Femur (tissue), 1 donor: ENCODE measurements around the gene OCEL1.
A peak's percentile ranks its signal among the peaks of the same experiment; 100 is the strongest.
"Not testable (repeated sequence)": the region's sequence is repeated elsewhere in the genome, so short reads cannot be mapped to it uniquely, and the experiment has no call there.

Source experiments
- DNase-seq: peaks from one replicate; pipeline ENCODE4 v3.0.0-alpha.2; 2017

The OCEL1 gene

DNA sequence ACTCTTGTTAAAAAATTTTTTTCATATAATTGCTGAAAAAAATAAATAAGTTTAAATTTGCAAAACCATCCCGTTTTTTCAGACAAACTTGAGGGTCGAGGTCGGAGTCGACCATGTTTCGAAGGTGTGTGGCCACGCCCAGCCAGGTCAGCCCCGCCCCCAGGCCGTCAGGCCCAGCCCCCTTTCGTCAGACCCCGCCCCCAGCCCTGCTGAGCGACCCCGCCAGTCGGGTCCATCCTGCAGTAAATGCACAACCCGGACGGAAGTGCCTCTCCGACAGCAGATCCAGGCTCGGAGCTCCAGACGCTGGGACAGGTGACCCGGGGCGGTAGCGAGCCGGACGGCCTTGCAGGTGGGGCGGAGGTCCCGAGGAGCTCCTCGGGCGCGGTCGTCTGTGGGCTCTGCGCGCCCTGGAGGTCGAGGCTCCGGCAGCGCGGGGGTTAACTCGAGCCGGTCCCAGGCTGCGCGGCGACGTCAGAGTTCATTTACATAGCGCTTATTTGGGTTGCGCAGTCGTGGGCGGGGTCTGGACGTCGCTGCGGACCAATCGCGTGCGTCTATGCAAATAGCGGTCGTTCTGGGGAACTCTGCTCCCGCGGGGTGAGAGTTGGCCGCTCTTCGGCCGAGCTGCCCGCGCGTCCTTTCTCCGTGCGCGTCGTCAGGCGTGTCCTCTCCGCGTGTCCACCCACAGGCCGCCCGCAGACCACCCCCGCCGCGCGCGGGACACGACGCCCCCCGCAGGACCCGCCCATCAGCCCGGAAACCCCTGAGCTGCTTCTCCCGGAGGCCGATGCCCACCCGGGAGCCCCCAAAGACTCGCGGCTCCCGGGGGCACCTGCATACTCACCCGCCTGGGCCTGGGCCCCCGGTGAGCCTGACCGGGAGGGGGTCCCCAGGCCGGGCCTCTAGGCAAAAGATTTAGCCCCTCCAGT lies at the start of gene OCEL1:
TSS of gene OCEL1 (plus strand) at position 225 of the 932 bp plus-strand sequence. CDS start at position 247, 22 bp downstream.
- peak; percentile 99 for DNase-seq

DNA sequence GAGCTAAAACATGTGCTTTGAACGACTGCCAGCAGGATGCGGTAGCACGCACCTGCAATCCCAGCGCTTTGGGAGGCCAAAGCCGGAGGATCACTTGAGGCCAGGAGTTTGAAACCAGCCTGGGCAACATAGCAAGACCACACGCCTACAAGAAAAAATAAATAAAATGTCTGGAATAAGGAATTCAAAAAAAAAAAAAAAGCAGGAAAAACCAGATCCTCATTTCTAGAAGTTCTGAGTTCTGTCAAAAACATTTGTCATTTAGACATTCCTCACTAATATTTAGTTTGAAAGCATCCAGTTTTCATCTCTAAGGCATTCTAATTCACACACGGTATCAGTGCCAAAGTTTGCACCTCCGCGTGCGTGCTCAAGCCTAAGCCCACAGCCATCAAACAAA lies 47.7 kb upstream of the OCEL1 start:
- no peak for DNase-seq

- no peak for DNase-seq
Measured at GRCh38 chr19:17180997-17181702, 44.9 kb upstream of the OCEL1 start.

GRCh38 chr19:17183271-17183761 lies 42.7 kb upstream of the OCEL1 start:
- no peak for DNase-seq

- no peak for DNase-seq
Measured at GRCh38 chr19:17183858-17184321, 42.1 kb upstream of the OCEL1 start.

- DNase-seq, result no peak
Measured at GRCh38 chr19:17184371-17184841, 41.6 kb upstream of the OCEL1 start.

- no peak for DNase-seq
Measured at GRCh38 chr19:17185590-17185989, 40.4 kb upstream of the OCEL1 start.

DNA sequence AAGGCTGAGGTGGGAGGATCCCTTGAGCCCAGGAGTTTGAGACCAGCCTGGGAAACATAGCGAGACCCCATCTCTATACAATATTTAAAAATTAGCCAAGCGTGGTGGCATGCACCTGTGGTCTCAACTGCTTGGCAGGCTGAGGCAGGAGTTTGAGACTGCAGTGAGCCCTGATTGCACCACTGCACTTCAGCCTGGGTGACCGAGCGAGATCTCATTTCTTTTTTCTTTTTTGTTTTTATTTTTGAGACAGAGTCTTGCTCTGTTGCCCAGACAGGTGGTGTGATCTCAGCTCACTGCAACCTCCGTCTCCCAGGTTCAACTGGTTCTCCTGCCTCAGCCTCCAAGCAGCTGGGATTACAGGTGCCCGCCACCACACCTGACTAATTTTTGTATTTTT lies 34.3 kb upstream of the OCEL1 start:
- DNase-seq, result not testable (repeated sequence)

- no peak for DNase-seq
Measured at GRCh38 chr19:17192751-17193150, 33.3 kb upstream of the OCEL1 start.

- no peak for DNase-seq
Measured at GRCh38 chr19:17194608-17195007, 31.4 kb upstream of the OCEL1 start.

GRCh38 chr19:17195106-17195505 lies 30.9 kb upstream of the OCEL1 start:
- DNase-seq, result no peak

DNA sequence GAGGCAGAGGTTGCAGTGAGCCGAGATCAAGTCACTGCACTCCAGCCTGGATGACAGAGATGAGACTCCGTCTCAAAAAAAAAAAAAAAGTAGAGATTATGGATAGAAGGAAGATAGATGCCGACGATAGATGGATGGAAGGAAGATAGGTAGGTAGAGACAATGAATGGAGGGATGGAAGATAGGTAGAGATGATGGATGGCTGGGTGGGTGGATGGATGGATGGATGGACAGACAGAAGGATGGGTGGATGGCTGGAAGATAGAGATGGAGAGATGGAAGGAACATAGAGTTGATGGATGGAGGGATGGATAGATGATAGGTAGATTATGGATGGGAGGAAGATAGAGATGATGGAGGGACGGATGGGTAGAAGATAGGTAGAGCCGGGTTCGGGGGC lies 29.4 kb upstream of the OCEL1 start:
- no peak for DNase-seq

- no peak for DNase-seq
Measured at GRCh38 chr19:17197666-17198065, 28.4 kb upstream of the OCEL1 start.

DNA sequence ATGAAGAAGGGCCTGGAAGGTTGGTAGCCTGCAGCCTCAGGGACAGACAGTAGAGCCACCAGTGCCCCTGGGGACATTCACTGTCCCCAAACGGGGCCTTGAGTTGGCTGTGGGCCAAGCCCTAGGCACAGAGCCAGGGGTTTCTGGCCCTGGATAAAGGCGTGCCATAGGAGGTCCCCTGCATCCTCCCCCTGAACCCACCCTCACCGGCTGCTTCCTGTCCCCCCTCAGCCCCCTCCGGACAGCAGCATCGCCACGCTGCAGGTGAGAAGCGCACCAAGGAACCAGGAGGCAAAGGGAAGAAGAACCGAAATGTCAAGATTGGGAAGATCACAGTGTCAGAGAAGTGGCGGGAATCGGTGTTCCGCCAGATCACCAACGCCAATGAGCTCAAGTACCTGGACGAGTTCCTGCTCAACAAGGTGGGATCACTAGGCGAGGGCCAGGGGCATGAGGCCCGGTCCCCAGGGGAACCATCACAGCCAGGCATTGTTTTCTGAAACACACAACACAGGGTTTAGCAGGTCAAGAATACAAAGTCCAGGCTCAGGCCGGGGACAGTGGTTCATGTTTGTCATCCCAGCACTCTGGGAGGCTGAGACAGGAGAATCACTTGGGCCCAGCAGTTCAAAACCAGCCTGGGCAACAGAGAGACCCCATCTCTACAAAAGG lies 25.5 kb upstream of the OCEL1 start:
- no peak for DNase-seq

- no peak for DNase-seq
Measured at GRCh38 chr19:17202249-17202648, 23.8 kb upstream of the OCEL1 start.

GRCh38 chr19:17202713-17203112 lies 23.3 kb upstream of the OCEL1 start:
- no peak for DNase-seq

DNA sequence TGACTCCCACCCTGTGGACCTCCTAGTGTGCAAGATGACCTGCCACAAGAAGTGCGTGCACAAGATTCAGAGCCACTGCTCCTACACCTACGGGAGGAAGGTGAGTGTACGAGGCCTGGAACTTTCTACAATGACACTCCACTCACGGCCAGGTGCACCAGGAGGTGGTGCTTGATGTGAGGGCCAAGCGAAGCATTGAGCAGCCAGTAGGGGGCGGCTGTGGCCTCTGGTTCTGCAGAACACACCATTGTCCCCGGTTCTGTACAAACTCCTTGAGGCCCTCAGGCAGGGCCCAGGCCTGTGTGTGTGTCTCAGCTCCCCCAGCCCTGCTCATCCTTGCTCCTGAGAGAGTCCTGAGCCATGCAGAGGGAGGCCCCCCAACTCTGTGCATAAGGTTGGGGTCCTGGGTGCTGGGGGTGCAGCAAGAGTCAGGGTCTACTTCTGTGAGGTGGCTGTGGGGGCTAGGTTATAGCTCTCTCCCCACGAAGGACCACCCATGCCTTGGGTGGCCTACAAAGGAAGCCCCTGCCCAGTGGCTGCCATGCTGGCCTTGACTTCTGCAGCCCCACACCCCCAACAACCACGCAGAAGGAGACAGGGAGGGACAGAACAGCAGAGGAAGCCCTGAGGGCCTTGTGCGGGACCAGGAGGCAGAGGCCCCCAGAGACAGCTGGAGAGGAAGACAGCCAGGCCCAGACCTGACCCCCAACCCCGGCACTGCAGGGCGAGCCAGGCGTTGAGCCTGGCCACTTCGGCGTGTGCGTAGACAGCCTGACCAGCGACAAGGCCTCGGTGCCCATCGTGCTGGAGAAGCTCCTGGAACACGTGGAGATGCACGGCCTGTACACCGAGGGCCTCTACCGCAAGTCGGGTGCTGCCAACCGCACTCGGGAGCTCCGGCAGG lies 20.5 kb upstream of the OCEL1 start:
- no peak for DNase-seq

- DNase-seq, result no peak
Measured at GRCh38 chr19:17206736-17207581, 19.1 kb upstream of the OCEL1 start.

GRCh38 chr19:17209126-17210036 lies 16.6 kb upstream of the OCEL1 start:
- peak; percentile 55 for DNase-seq

DNA sequence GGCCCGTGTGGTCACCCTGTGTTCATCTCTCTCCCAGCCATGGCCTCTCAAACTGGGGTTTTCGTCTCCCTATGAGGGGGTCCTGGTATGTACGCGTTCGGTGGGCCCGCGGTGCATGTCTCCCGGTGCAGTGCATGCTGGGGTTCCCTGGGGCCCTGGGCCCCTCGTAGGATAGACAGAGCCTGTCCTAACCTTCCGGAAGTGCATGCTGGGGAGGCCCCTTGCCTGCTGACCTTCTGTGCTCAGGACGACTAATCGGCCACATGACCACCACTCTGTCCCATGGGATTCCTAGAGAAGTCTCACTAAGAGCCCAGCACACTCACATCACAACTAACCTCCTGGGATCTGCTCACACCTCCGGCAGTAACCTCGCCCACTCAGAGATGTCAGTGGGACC lies 15.7 kb upstream of the OCEL1 start:
- no peak for DNase-seq
